Body of pancreas (tissue), 4 donors: Measurements from ENCODE around the gene DNAJB6.

Source experiments
- CTCF ChIP-seq, 7 experiments: fragments of 450-650 bp in 4 of 7; fragments of 200-600 bp in 3 of 7; sonication (generic) in 3 of 7; IDR thresholded peaks; one replicate each; pipeline ENCODE4 v1.5.1; 2016 to 2019; ENCODE audit warnings: antibody characterized with exemption in 7 of 7
- POLR2A ChIP-seq, 3 donors: fragments of 450-650 bp; IDR thresholded peaks; one replicate each; pipeline ENCODE4 v1.6.1; 2016; ENCODE audit warnings: antibody characterized with exemption in 3 of 3, mild to moderate bottlenecking in 2 of 3

- TF ChIP-seq CTCF (IDR thresholded peaks at IDR 0.05) = no peak
- no peak for TF ChIP-seq POLR2A (IDR thresholded peaks at IDR 0.05)
Observed at GRCh38 chr7:157291404-157292080, 45.3 kb upstream of the DNAJB6 start.
